Bronchus fibroblast of lung (primary cell): ENCODE results near the gene CCDC69. TPM values are rescaled to one million over a fixed set of nuclear protein-coding genes. Genes with fewer than 3 reads are reported as not detected.

ENCODE experiments used
- total RNA-seq: library from RNA; depleted of rRNA; stranded (reverse); fragments of >200 nt; gene quantifications from 2 replicates; pipeline ENCODE4 v1.2.3, GENCODE V29; 2015

CCDC69 gene
- total RNA-seq: 2.1 and 2.4 TPM in 2 replicates

GRCh38 chr5:151223447-151224264, at the start of gene CCDC69:
Gene CCDC69 (minus strand): TSS chr5:151224092. CDS start chr5:151223970, 122 bp downstream.

GRCh38 chr5:151252762-151253604, 29.1 kb upstream of the CCDC69 start, which contains the start of gene GM2A:
Gene GM2A (plus strand): TSS chr5:151253185. CDS start chr5:151253217, 32 bp downstream.

GRCh38 chr5:151157426-151158286, 66.2 kb downstream of the CCDC69 start, which contains the start of gene ANXA6:
Gene ANXA6 (minus strand): TSS chr5:151157779. CDS start chr5:151147901, 9,878 bp downstream.

Other genes starting within 250 kb of the CCDC69 start
- gene GPX3, start 203.5 kb downstream of the CCDC69 start, total RNA-seq: 2.4 and 2.7 TPM in 2 replicates
- gene TNIP1, start 143.1 kb downstream of the CCDC69 start, total RNA-seq: 46.9 and 47.9 TPM in 2 replicates
- gene ANXA6, start 66.3 kb downstream of the CCDC69 start, total RNA-seq: 398 and 405 TPM in 2 replicates
- gene GM2A, start 29.1 kb upstream of the CCDC69 start, total RNA-seq: 21.4 and 22.0 TPM in 2 replicates
- gene SLC36A3, start 79.7 kb upstream of the CCDC69 start, total RNA-seq: not detected in 2 replicates
- not detected in 2 replicates for gene SLC36A2, start 123.5 kb upstream of the CCDC69 start, total RNA-seq
- gene SLC36A1, start 223.5 kb upstream of the CCDC69 start, total RNA-seq: 3.0 and 5.9 TPM in 2 replicates